VCaP (cell line): ENCODE measurements around the gene FAM78A.

ENCODE experiments used
- H3K27ac ChIP-seq: fragments of 450-650 bp; 2 replicates; pipeline ENCODE4 v1.5.1; 2017
- CTCF ChIP-seq: fragments of 450-650 bp; conservative IDR thresholded peaks from 2 replicates; pipeline ENCODE4 v1.5.1; 2017; ENCODE audit warnings: mild to moderate bottlenecking, moderate library complexity

The FAM78A gene

GRCh38 chr9:131228988-131229387 lies 47.3 kb downstream of the FAM78A start:
- TF ChIP-seq CTCF: no peak
- H3K27ac ChIP-seq: no peak overlapping the region

- H3K27ac ChIP-seq: peak overlapping the region; percentile 77
- no peak for TF ChIP-seq CTCF
These were observed 48.3 kb downstream of the FAM78A start for GRCh38 chr9:131227959-131228460.

GRCh38 chr9:131227112-131227958 lies 49.0 kb downstream of the FAM78A start:
- H3K27ac ChIP-seq: peak overlapping the region; percentile 77

GRCh38 chr9:131226226-131226625 lies 50.1 kb downstream of the FAM78A start:
- TF ChIP-seq CTCF: no peak
- peak overlapping the region; percentile 77 for H3K27ac ChIP-seq

More at GRCh38 chr9:131227112-131227958, 49.0 kb downstream of the FAM78A start:
- peak; percentile 28 for TF ChIP-seq CTCF

- no peak for TF ChIP-seq CTCF
These were observed 53.9 kb downstream of the FAM78A start for GRCh38 chr9:131222460-131222859.

GRCh38 chr9:131220485-131220884 lies 55.8 kb downstream of the FAM78A start:
- no peak overlapping the region for H3K27ac ChIP-seq
- no peak for TF ChIP-seq CTCF

More at GRCh38 chr9:131222460-131222859, 53.9 kb downstream of the FAM78A start:
- peak overlapping the region; percentile 58 for H3K27ac ChIP-seq

- TF ChIP-seq CTCF: no peak
These were observed 57.9 kb downstream of the FAM78A start for GRCh38 chr9:131218370-131218769.

More at GRCh38 chr9:131218370-131218769, 57.9 kb downstream of the FAM78A start:
- H3K27ac ChIP-seq: no peak overlapping the region
